Caco-2 (cell line): Measurements from ENCODE around the gene DGKQ. TPM values are rescaled to one million over a fixed set of nuclear protein-coding genes. Genes with fewer than 3 reads are reported as not detected.

Experiments used
- BruUV-seq: library from RNA; stranded (reverse); fragments of 400-500 nt; replicated peaks from 2 replicates; lab custom pipeline; 2021; lab: Mats Ljungman, UMichigan
- CTCF ChIA-PET: fragments of 300-600 bp; sonication (Branson Sonifier 250); formaldehyde crosslinking; loops from one replicate; lab custom pipeline; 2022; ENCODE audit warnings: antibody characterized with exemption; lab: Charles Lee
- POLR2A ChIA-PET: fragments of 300-600 bp; sonication (Branson Sonifier 250); formaldehyde crosslinking; loops from one replicate; lab custom pipeline; 2022; ENCODE audit warnings: antibody characterized with exemption; lab: Charles Lee
- DNase-seq, 2 experiments: peaks; one replicate each; pipeline versions ENCODE4 v3.0.0 to v3.0.0-alpha.2; 2020 to 2022
- H3K27me3 ChIP-seq: replicated peaks from 2 replicates; pipeline ENCODE4 v1.6.0; 2011; ENCODE audit warnings: low read length; ENCODE audit not compliant: control insufficient read depth, insufficient read depth
- H3K36me3 ChIP-seq: 2 replicates; pipeline ENCODE4 v1.5.1; 2011; ENCODE audit warnings: low read length; ENCODE audit not compliant: control insufficient read depth, insufficient read depth
- H3K4me1 ChIP-seq: fragments of 250-450 bp; sonication (Bioruptor Pico); 2 replicates; pipeline ENCODE4 v1.5.1; 2020; ENCODE audit warnings: mild to moderate bottlenecking
- H3K4me3 ChIP-seq: 2 replicates; pipeline ENCODE4 v1.5.1; 2011; ENCODE audit warnings: low read depth, mild to moderate bottlenecking, control low read depth, low read length
- H3K9me3 ChIP-seq: fragments of 250-450 bp; sonication (Bioruptor Pico); 2 replicates; pipeline ENCODE4 v1.5.1; 2020; ENCODE audit warnings: mild to moderate bottlenecking, moderate library complexity
- H3K27ac Mint-ChIP-seq: one replicate; pipeline ENCODE4 v1.8.0; 2022; ENCODE audit warnings: mixed read lengths; ENCODE audit not compliant: unreplicated experiment
- H3K27me3 Mint-ChIP-seq: one replicate; pipeline ENCODE4 v1.8.0; 2022; ENCODE audit warnings: mixed read lengths; ENCODE audit not compliant: insufficient read depth, unreplicated experiment
- H3K36me3 Mint-ChIP-seq: one replicate; pipeline ENCODE4 v1.8.0; 2022; ENCODE audit warnings: mild to moderate bottlenecking, mixed read lengths; ENCODE audit not compliant: insufficient read depth, unreplicated experiment
- H3K4me1 Mint-ChIP-seq: one replicate; pipeline ENCODE4 v1.8.0; 2022; ENCODE audit warnings: low read depth, mixed read lengths; ENCODE audit not compliant: unreplicated experiment
- H3K4me3 Mint-ChIP-seq: one replicate; pipeline ENCODE4 v1.8.0; 2022; ENCODE audit warnings: mild to moderate bottlenecking, moderate library complexity, mixed read lengths; ENCODE audit not compliant: unreplicated experiment
- H3K9me3 Mint-ChIP-seq: one replicate; pipeline ENCODE4 v1.8.0; 2022; ENCODE audit warnings: mixed read lengths; ENCODE audit not compliant: unreplicated experiment
- intact Hi-C: fragments of 100-400 bp; cut with micrococcal nuclease; formaldehyde crosslinking; loops from one replicate; pipeline ENCODE4 v1.10.0; 2022; ENCODE audit not compliant: unreplicated experiment
- total RNA-seq: library from RNA; stranded (reverse); gene quantifications from 2 replicates; pipeline ENCODE4 v1.2.3, GENCODE V29; 2022
- TF ChIP-seq, protein P1 (sequence below), 2 experiments: fragments of 200-600 bp in 1 of 2; IDR thresholded peaks; 1 replicate in 1 of 2; 2 replicates in 1 of 2; pipeline versions ENCODE4 v1.5.1 to v1.8.0; 2011 to 2022; ENCODE audit warnings: antibody characterized with exemption in 1 of 2, control low read depth in 1 of 2, inconsistent platforms in 1 of 2, low read depth in 1 of 2, low read length in 1 of 2, mild to moderate bottlenecking in 1 of 2, moderate library complexity in 1 of 2; ENCODE audit not compliant: insufficient read depth in 1 of 2, severe bottlenecking in 1 of 2, unreplicated experiment in 1 of 2

The DGKQ gene
- total RNA-seq, 1 experiment from 2014 or later, result 14.1 TPM

DNA sequence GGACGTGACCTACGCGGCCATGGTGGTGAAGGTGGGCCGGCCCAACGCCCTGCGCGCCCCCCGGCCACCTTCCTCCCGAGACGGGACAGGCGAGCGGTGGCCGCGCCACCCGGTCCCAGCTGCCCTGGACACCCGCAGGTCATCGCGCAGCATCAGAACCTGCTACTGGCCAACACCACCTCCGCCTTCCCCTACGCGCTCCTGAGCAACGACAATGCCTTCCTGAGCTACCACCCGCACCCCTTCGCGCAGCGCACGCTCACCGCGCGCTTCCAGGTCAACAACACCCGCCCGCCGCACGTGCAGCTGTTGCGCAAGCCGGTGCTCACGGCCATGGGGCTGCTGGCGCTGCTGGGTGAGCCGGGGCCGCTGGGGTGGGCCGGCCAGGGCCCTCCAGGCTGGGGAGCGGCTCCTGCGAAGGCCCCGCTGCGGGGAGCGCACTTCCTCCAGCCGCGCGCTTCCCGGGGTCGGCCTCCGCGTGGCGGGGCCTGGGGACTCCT is 28.8 kb upstream of the DGKQ start:
- no peaks in the 10 kb centered on the region for H3K4me1 Mint-ChIP-seq
- TF ChIP-seq, protein P1, sequence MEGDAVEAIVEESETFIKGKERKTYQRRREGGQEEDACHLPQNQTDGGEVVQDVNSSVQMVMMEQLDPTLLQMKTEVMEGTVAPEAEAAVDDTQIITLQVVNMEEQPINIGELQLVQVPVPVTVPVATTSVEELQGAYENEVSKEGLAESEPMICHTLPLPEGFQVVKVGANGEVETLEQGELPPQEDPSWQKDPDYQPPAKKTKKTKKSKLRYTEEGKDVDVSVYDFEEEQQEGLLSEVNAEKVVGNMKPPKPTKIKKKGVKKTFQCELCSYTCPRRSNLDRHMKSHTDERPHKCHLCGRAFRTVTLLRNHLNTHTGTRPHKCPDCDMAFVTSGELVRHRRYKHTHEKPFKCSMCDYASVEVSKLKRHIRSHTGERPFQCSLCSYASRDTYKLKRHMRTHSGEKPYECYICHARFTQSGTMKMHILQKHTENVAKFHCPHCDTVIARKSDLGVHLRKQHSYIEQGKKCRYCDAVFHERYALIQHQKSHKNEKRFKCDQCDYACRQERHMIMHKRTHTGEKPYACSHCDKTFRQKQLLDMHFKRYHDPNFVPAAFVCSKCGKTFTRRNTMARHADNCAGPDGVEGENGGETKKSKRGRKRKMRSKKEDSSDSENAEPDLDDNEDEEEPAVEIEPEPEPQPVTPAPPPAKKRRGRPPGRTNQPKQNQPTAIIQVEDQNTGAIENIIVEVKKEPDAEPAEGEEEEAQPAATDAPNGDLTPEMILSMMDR (IDR thresholded peaks at IDR 0.05; ENCODE audit: insufficient read depth in 1 of 2, low read depth in 1 of 2, low read length in 1 of 2, severe bottlenecking in 1 of 2, unreplicated experiment in 1 of 2), result no peak
- intact Hi-C loops, result no loop called here
- H3K4me3 Mint-ChIP-seq, result no peak overlapping the region
- H3K9me3 ChIP-seq, result peaks cover 7% of the 10 kb centered on the region; the same call in 1 of the 2 replicates
- peaks cover 8% of the 10 kb centered on the region for H3K9me3 Mint-ChIP-seq
- POLR2A ChIA-PET, result no interaction called here
- H3K36me3 Mint-ChIP-seq, result peaks cover 22% of the 10 kb centered on the region
- peaks cover 6% of the 10 kb centered on the region for H3K27me3 Mint-ChIP-seq
- DNase-seq, result peak in 1 of 2 experiments; percentile 49
- BruUV-seq, result no TSS peak
- H3K36me3 ChIP-seq, result no peaks in the 10 kb centered on the region
- no peak overlapping the region for H3K27ac Mint-ChIP-seq
- H3K4me1 ChIP-seq, result peaks cover 8% of the 10 kb centered on the region
- CTCF ChIA-PET, result no interaction called here
- H3K4me3 ChIP-seq, result peak overlapping the region; percentile 4; the same call in 1 of the 2 replicates
- no peaks in the 10 kb centered on the region for H3K27me3 ChIP-seq

- no peak overlapping the region for H3K4me3 ChIP-seq
- DNase-seq, result no peak
- H3K4me1 ChIP-seq, result peaks cover 11% of the 10 kb centered on the region
- no TSS peak for BruUV-seq
- Mint-ChIP-seq H3K9me3 (peaks cover 2% of the 10 kb centered on the region), H3K4me1 (no peaks in the 10 kb centered on the region), H3K27ac (no peak overlapping the region), H3K27me3 (peaks cover 6% of the 10 kb centered on the region), H3K4me3 (no peak overlapping the region), H3K36me3 (peaks cover 22% of the 10 kb centered on the region)
- TF ChIP-seq, protein P1 (IDR thresholded peaks at IDR 0.05; ENCODE audit: insufficient read depth in 1 of 2, low read depth in 1 of 2, low read length in 1 of 2, severe bottlenecking in 1 of 2, unreplicated experiment in 1 of 2), result no peak
- no peaks in the 10 kb centered on the region for H3K36me3 ChIP-seq
- intact Hi-C loops, result no loop called here
- 0 out of 2 replicates have a peak, but pooled peaks cover 2% of the 10 kb centered on the region for H3K9me3 ChIP-seq
- ChIA-PET CTCF (no interaction called here), POLR2A (no interaction called here)
- no peaks in the 10 kb centered on the region for H3K27me3 ChIP-seq
Observed at GRCh38 chr4:1001561-1002130, 28.3 kb upstream of the DGKQ start.

DNA sequence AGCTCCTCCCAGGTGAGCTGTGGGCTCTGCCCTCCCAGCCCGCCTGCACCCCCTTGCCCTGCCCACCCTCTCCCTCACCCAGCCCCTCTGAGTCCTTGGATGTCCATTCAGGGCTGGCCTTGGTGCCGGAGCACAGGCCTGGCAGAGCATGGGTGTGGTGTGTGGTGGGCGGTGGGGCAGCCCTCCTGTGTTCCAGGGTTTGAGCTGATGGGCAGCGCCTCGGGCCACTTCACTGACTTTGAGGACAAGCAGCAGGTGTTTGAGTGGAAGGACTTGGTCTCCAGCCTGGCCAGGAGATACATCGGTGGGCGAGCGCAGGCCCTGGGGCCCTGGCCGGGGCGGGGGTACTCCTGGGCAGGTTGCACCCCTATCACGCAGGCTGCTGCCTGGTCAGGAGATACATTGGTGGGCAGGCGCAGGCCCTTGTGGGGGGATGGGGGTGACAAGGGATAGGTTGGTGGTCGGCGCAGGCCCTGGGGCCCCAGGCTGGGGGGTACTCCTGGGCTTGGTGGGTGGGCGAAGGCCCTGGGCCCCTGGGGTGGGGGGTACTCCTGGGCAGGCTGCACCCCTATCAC is 27.4 kb upstream of the DGKQ start:
- ChIA-PET CTCF (no interaction called here), POLR2A (no interaction called here)
- Mint-ChIP-seq H3K9me3 (no peaks in the 10 kb centered on the region), H3K4me1 (no peaks in the 10 kb centered on the region), H3K4me3 (no peak overlapping the region), H3K36me3 (peaks cover 21% of the 10 kb centered on the region), H3K27ac (no peak overlapping the region), H3K27me3 (peaks cover 6% of the 10 kb centered on the region)
- no peak overlapping the region for H3K4me3 ChIP-seq
- no peaks in the 10 kb centered on the region for H3K36me3 ChIP-seq
- BruUV-seq, result no TSS peak
- no peaks in the 10 kb centered on the region for H3K27me3 ChIP-seq
- no peaks in the 10 kb centered on the region for H3K9me3 ChIP-seq
- TF ChIP-seq, protein P1 (IDR thresholded peaks at IDR 0.05; ENCODE audit: insufficient read depth in 1 of 2, low read depth in 1 of 2, low read length in 1 of 2, severe bottlenecking in 1 of 2, unreplicated experiment in 1 of 2), result no peak
- peaks cover 20% of the 10 kb centered on the region for H3K4me1 ChIP-seq
- intact Hi-C loops, result no loop called here
- no peak for DNase-seq
